ENCODE data around the gene EPC1. TPM values are rescaled to one million over a fixed set of nuclear protein-coding genes. Genes with fewer than 3 reads are reported as not detected.
A peak's percentile ranks its signal among the peaks of the same experiment; 100 is the strongest.

Gene EPC1
- polyA plus RNA-seq, 1 donor (not counting 4 experiments of a cell fraction or from before 2014, with no cell fraction given), result 34.8 TPM

DNA sequence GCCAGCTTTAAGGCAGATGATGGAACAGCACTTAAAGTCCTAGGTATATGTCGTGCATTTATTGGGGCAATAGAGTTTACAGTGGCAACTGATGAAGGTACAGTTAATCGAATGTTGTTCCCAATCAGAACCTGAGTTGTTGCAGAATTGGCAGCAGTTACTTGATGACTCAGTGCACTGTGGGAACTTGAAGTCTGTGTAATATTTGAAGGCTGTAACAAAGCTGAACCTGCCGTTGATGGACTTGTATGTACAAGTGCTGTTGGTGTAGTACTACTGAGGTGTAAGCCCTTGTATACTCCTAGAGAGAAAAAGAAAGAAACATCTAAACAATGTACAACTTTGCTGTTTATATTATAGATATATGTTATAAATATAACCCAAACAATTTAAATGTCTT lies 75.3 kb downstream of the EPC1 start:
- no peaks in the 10 kb centered on the region for H3K9me3 ChIP-seq (ENCODE audit: control insufficient read depth, low read depth, low read length)
- H3K36me3 ChIP-seq (ENCODE audit: control insufficient read depth in 2 of 2, extremely low read depth in 1 of 2, insufficient read depth in 2 of 2, low read length in 2 of 2), result peaks cover 12 to 16% of the 10 kb centered on the region in 2 experiments
- H3K9ac ChIP-seq (ENCODE audit: control insufficient read depth, extremely low read depth, insufficient read depth, low read length), result no peak overlapping the region
- H3K4me3 ChIP-seq (ENCODE audit: control insufficient read depth in 2 of 3, extremely low read depth in 1 of 3, insufficient read depth in 2 of 3, low read depth in 1 of 3, low read length in 3 of 3), result no peak overlapping the region
- H4K20me1 ChIP-seq (ENCODE audit: control insufficient read depth, extremely low read depth, insufficient read depth, low read length), result no peaks in the 10 kb centered on the region
- H2AFZ ChIP-seq (ENCODE audit: control insufficient read depth, low read length), result no peak overlapping the region
- DNase-seq (ENCODE audit: low read depth, low spot score) (peak; percentile 7), FAIRE-seq (peak; percentile 82)
- dilution Hi-C loops (cut with MboI; ENCODE audit: extremely low pct_ligation_motif_present, low sequenced_read_pairs), result no loop called here
- H3K4me1 ChIP-seq (ENCODE audit: control insufficient read depth, extremely low read depth, insufficient read depth, low read length), result peaks cover 8% of the 10 kb centered on the region
- no peaks in the 10 kb centered on the region for H3K79me2 ChIP-seq (ENCODE audit: control insufficient read depth, insufficient read depth, low read length)
- TF ChIP-seq, protein P1, sequence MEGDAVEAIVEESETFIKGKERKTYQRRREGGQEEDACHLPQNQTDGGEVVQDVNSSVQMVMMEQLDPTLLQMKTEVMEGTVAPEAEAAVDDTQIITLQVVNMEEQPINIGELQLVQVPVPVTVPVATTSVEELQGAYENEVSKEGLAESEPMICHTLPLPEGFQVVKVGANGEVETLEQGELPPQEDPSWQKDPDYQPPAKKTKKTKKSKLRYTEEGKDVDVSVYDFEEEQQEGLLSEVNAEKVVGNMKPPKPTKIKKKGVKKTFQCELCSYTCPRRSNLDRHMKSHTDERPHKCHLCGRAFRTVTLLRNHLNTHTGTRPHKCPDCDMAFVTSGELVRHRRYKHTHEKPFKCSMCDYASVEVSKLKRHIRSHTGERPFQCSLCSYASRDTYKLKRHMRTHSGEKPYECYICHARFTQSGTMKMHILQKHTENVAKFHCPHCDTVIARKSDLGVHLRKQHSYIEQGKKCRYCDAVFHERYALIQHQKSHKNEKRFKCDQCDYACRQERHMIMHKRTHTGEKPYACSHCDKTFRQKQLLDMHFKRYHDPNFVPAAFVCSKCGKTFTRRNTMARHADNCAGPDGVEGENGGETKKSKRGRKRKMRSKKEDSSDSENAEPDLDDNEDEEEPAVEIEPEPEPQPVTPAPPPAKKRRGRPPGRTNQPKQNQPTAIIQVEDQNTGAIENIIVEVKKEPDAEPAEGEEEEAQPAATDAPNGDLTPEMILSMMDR (optimal IDR thresholded peaks at IDR 0.05 in 1 of 3, IDR thresholded peaks at IDR 0.05 in 1 of 3, conservative IDR thresholded peaks at IDR 0.05 in 1 of 3; ENCODE audit: extremely low read depth in 1 of 3, insufficient read depth in 2 of 3, low read length in 3 of 3), result no peak
- TF ChIP-seq EZH2 (IDR thresholded peaks at IDR 0.05; ENCODE audit: low read length), result no peak
- H3K27me3 ChIP-seq (ENCODE audit: control insufficient read depth, extremely low read depth, insufficient read depth, low read length), result no peaks in the 10 kb centered on the region
- H3K4me2 ChIP-seq (ENCODE audit: control insufficient read depth, extremely low read depth, insufficient read depth, low read depth, low read length), result no peak overlapping the region
- no peak overlapping the region for H3K27ac ChIP-seq (ENCODE audit: control insufficient read depth, insufficient read depth, low read length)
- no peaks in the 10 kb centered on the region for H3K9me1 ChIP-seq (ENCODE audit: control insufficient read depth, extremely low read depth, insufficient read depth, low read length)

DNA sequence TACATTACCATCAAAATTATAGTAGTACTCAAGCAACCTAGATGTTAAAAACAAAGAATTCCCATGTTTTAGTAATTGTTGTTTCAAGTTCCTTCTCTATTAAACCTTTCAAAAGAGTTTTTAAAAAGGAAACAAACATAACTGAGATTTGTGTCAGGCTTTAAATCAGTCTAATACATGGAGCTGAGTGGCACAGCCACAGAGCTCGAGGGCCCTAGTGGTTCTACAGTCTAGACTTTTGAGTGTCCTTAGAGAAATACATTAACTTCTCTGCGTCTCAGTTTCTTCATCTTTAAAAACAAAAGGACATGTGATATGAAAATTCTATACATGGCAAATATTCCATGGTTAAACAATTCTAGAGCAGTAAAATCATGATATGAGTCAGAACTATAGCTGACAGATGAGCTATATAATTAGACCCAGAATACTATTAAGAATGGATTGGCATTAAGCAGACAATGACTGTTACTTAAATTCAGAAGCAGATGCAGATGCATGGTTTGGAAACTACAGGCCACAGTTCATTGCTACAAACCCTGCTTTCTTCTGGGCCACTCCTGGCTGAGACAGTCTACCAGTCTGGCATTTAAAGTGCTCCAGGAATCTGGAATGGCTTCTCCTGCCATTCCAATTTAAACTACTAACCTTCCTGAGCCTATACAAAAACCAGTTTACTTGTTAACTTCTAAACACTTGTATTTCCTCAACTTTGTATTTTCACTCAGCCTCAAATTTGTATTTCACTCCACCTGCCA lies 77.4 kb downstream of the EPC1 start:
- H4K20me1 ChIP-seq (ENCODE audit: control insufficient read depth, extremely low read depth, insufficient read depth, low read length), result no peaks in the 10 kb centered on the region
- no peak overlapping the region for H2AFZ ChIP-seq (ENCODE audit: control insufficient read depth, low read length)
- peaks cover 8% of the 10 kb centered on the region for H3K4me1 ChIP-seq (ENCODE audit: control insufficient read depth, extremely low read depth, insufficient read depth, low read length)
- no peaks in the 10 kb centered on the region for H3K9me1 ChIP-seq (ENCODE audit: control insufficient read depth, extremely low read depth, insufficient read depth, low read length)
- H3K36me3 ChIP-seq (ENCODE audit: control insufficient read depth in 2 of 2, extremely low read depth in 1 of 2, insufficient read depth in 2 of 2, low read length in 2 of 2), result peaks cover 12 to 16% of the 10 kb centered on the region in 2 experiments
- FAIRE-seq (no peak), DNase-seq (ENCODE audit: low read depth, low spot score) (no peak)
- dilution Hi-C loops (cut with MboI; ENCODE audit: extremely low pct_ligation_motif_present, low sequenced_read_pairs), result no loop called here
- no peaks in the 10 kb centered on the region for H3K27me3 ChIP-seq (ENCODE audit: control insufficient read depth, extremely low read depth, insufficient read depth, low read length)
- no peak overlapping the region for H3K27ac ChIP-seq (ENCODE audit: control insufficient read depth, insufficient read depth, low read length)
- no peaks in the 10 kb centered on the region for H3K79me2 ChIP-seq (ENCODE audit: control insufficient read depth, insufficient read depth, low read length)
- H3K4me2 ChIP-seq (ENCODE audit: control insufficient read depth, extremely low read depth, insufficient read depth, low read depth, low read length), result no peak overlapping the region
- TF ChIP-seq EZH2 (IDR thresholded peaks at IDR 0.05; ENCODE audit: low read length), result no peak
- TF ChIP-seq, protein P1 (optimal IDR thresholded peaks at IDR 0.05 in 1 of 3, IDR thresholded peaks at IDR 0.05 in 1 of 3, conservative IDR thresholded peaks at IDR 0.05 in 1 of 3; ENCODE audit: extremely low read depth in 1 of 3, insufficient read depth in 2 of 3, low read length in 3 of 3), result no peak
- H3K9ac ChIP-seq (ENCODE audit: control insufficient read depth, extremely low read depth, insufficient read depth, low read length), result no peak overlapping the region
- no peaks in the 10 kb centered on the region for H3K9me3 ChIP-seq (ENCODE audit: control insufficient read depth, low read depth, low read length)
- no peak overlapping the region for H3K4me3 ChIP-seq (ENCODE audit: control insufficient read depth in 2 of 3, extremely low read depth in 1 of 3, insufficient read depth in 2 of 3, low read depth in 1 of 3, low read length in 3 of 3)
